HepG2 (cell line): ENCODE results near the gene HBE1. TPM values are rescaled to one million over a fixed set of nuclear protein-coding genes. Genes with fewer than 3 reads are reported as not detected.

Experiments
- ATAC-seq: fragments of 200-7000 bp; cut with Tn5 transposase; 3 replicates; pipeline ENCODE4 v1.9.1; 2020; ENCODE audit warnings: mild to moderate bottlenecking, moderate library complexity
- BruUV-seq: library from RNA; stranded (reverse); fragments of 400-500 nt; replicated peaks from 2 replicates; lab custom pipeline; 2021; lab: Mats Ljungman, UMichigan
- CTCF ChIA-PET: fragments of 300-600 bp; formaldehyde crosslinking; extraction: SDS; loops from one replicate; lab custom pipeline; 2021; ENCODE audit warnings: low total read pairs, inconsistent platforms, low intra/inter-chr PET ratio; lab: Yijun Ruan, JAX
- POLR2A ChIA-PET: fragments of 350-600 bp; sonication (Branson Sonifier 250); formaldehyde crosslinking; loops from one replicate; lab custom pipeline; 2020; ENCODE audit warnings: antibody characterized with exemption, inconsistent platforms; lab: Yijun Ruan, JAX
- DNase-seq: peaks from one replicate; pipeline ENCODE4 v3.0.0-alpha.2; 2015; ENCODE audit warnings: low spot score
- FAIRE-seq: peaks from 3 replicates; lab custom pipeline; 2011; peaks lifted over from hg19 to GRCh38; lab: Jason Lieb, UNC
- H2AFZ ChIP-seq: one replicate; pipeline ENCODE4 v1.6.1; 2011; ENCODE audit warnings: low read length, inconsistent platforms
- H3K27ac ChIP-seq: fragments of 300-600 bp; 3 replicates; pipeline ENCODE4 v1.8.0; 2011; ENCODE audit warnings: mixed run types, mild to moderate bottlenecking, mixed read lengths, low read length, inconsistent platforms; ENCODE audit not compliant: insufficient read depth; ENCODE audit errors: extremely low read length
- H3K27me3 ChIP-seq, 2 experiments: fragments of 200-600 bp in 1 of 2; 2 replicates in 1 of 2; 3 replicates in 1 of 2; pipeline versions ENCODE4 v1.6.0 to v1.8.0; 2011; ENCODE audit warnings: low read length in 2 of 2, mild to moderate bottlenecking in 2 of 2, moderate library complexity in 2 of 2, inconsistent platforms in 1 of 2; ENCODE audit not compliant: insufficient read depth in 2 of 2, control insufficient read depth in 1 of 2
- H3K36me3 ChIP-seq, 2 experiments: fragments of 200-600 bp in 1 of 2; replicated peaks in 1 of 2; 2 replicates in 1 of 2; 3 replicates in 1 of 2; pipeline versions ENCODE4 v1.5.1 to v1.8.0; 2011; ENCODE audit warnings: low read length in 2 of 2, inconsistent platforms in 1 of 2; ENCODE audit not compliant: insufficient read depth in 2 of 2, control insufficient read depth in 1 of 2
- H3K4me1 ChIP-seq: 2 replicates; pipeline ENCODE4 v1.5.1; 2012; ENCODE audit warnings: low read length, inconsistent platforms; ENCODE audit not compliant: insufficient read depth
- H3K4me2 ChIP-seq: 2 replicates; pipeline ENCODE4 v1.6.0; 2011; ENCODE audit warnings: low read depth, low read length, inconsistent platforms
- H3K4me3 ChIP-seq, 3 experiments: fragments of 200-600 bp in 1 of 3; sonication (generic), shearing (Covaris generic) in 1 of 3; replicated peaks in 1 of 3; 2 replicates each; pipeline ENCODE4 v1.5.1; 2011 to 2016; ENCODE audit warnings: low read length in 3 of 3, inconsistent platforms in 2 of 3, low read depth in 2 of 3, mild to moderate bottlenecking in 2 of 3, control low read depth in 1 of 3, mixed read lengths in 1 of 3; ENCODE audit not compliant: insufficient read depth in 1 of 3
- H3K79me2 ChIP-seq: one replicate; pipeline ENCODE4 v1.6.1; 2011; ENCODE audit warnings: low read length, inconsistent platforms; ENCODE audit not compliant: insufficient read depth
- H3K9ac ChIP-seq: 2 replicates; pipeline ENCODE4 v1.6.0; 2011; ENCODE audit warnings: mild to moderate bottlenecking, low read depth, low read length, inconsistent platforms; ENCODE audit not compliant: insufficient read depth
- H3K9me3 ChIP-seq: 2 replicates; pipeline ENCODE4 v1.5.1; 2012; ENCODE audit warnings: mild to moderate bottlenecking, low read length
- H4K20me1 ChIP-seq: 2 replicates; pipeline ENCODE4 v1.6.0; 2011; ENCODE audit warnings: inconsistent platforms, mild to moderate bottlenecking, low read length, moderate library complexity; ENCODE audit not compliant: insufficient read depth
- ARNTL ChIP-seq: sonication (generic); formaldehyde crosslinking; IDR thresholded peaks from 2 replicates; pipeline ENCODE4 v1.4.0; 2020; ENCODE audit warnings: mild to moderate bottlenecking, missing genetic modification reagents
- ATAD3A ChIP-seq: sonication (generic); formaldehyde crosslinking; IDR thresholded peaks from 2 replicates; pipeline ENCODE4 v1.4.0; 2020; ENCODE audit warnings: missing genetic modification reagents
- ESRRA ChIP-seq: sonication (generic); formaldehyde crosslinking; IDR thresholded peaks from 2 replicates; pipeline ENCODE4 v1.5.1; 2020; ENCODE audit warnings: mild to moderate bottlenecking, low read depth, missing genetic modification reagents
- HNF1A ChIP-seq, 2 experiments: sonication (generic) in 1 of 2; formaldehyde crosslinking in 1 of 2; IDR thresholded peaks; 2 replicates each; pipeline versions ENCODE4 v1.4.0 to v1.6.1; 2016 to 2020; ENCODE audit warnings: borderline replicate concordance in 1 of 2, low read depth in 1 of 2, mild to moderate bottlenecking in 1 of 2, missing genetic modification reagents in 1 of 2
- IKZF4 ChIP-seq: sonication (generic); formaldehyde crosslinking; IDR thresholded peaks from 2 replicates; pipeline ENCODE4 v1.5.1; 2020; ENCODE audit warnings: borderline replicate concordance, mild to moderate bottlenecking, low read depth, missing genetic modification reagents; ENCODE audit errors: not compliant biosample characterization
- KDM1A ChIP-seq: IDR thresholded peaks from 2 replicates; pipeline ENCODE4 v1.6.1; 2016; ENCODE audit warnings: missing compliant biosample characterization
- KDM2A ChIP-seq: sonication (generic); formaldehyde crosslinking; IDR thresholded peaks from 2 replicates; pipeline ENCODE4 v1.4.0; 2020; ENCODE audit warnings: low read depth, missing genetic modification reagents, borderline replicate concordance
- RFXAP ChIP-seq: sonication (generic); formaldehyde crosslinking; IDR thresholded peaks from 2 replicates; pipeline ENCODE4 v1.4.0; 2020; ENCODE audit warnings: missing genetic modification reagents, borderline replicate concordance
- RORA ChIP-seq: sonication (generic); formaldehyde crosslinking; IDR thresholded peaks from 2 replicates; pipeline ENCODE4 v1.5.0; 2020; ENCODE audit warnings: mild to moderate bottlenecking, missing genetic modification reagents, moderate library complexity
- TEAD2 ChIP-seq: sonication (generic); formaldehyde crosslinking; IDR thresholded peaks from 2 replicates; pipeline ENCODE4 v1.9.0; 2021; ENCODE audit warnings: missing genetic modification reagents
- ZNF10 ChIP-seq: sonication (generic); formaldehyde crosslinking; IDR thresholded peaks from 2 replicates; pipeline ENCODE4 v1.4.0; 2020; ENCODE audit warnings: mild to moderate bottlenecking, low read depth, missing genetic modification reagents, borderline replicate concordance
- ZNF496 ChIP-seq: sonication (generic); formaldehyde crosslinking; IDR thresholded peaks from 2 replicates; pipeline ENCODE4 v1.8.1; 2023; ENCODE audit warnings: mild to moderate bottlenecking, moderate library complexity, missing genetic modification reagents; ENCODE audit not compliant: insufficient replicate concordance
- ZNF572 ChIP-seq: sonication (generic); formaldehyde crosslinking; IDR thresholded peaks from 2 replicates; pipeline ENCODE4 v1.5.1; 2020; ENCODE audit warnings: mild to moderate bottlenecking, missing genetic modification reagents
- ZNF580 ChIP-seq: IDR thresholded peaks from 2 replicates; pipeline ENCODE4 v1.6.1; 2016; ENCODE audit warnings: low read depth, borderline replicate concordance
- ZNF652 ChIP-seq: IDR thresholded peaks from 2 replicates; pipeline ENCODE4 v1.6.1; 2016; ENCODE audit warnings: low read depth, borderline replicate concordance
- ZNF773 ChIP-seq: sonication (generic); formaldehyde crosslinking; IDR thresholded peaks from 2 replicates; pipeline ENCODE4 v1.4.0; 2020; ENCODE audit warnings: missing genetic modification reagents, borderline replicate concordance
- WGBS: methylation state at CpG from one replicate; pipeline ENCODE4 v1.1.6; 2017; ENCODE audit warnings: low lambda C conversion rate; 5-methylcytosine and 5-hydroxymethylcytosine counted together
- in situ Hi-C: cut with HindIII; loops from 2 replicates; pipeline ENCODE4 v1.10.0; 2017; ENCODE audit warnings: low pct_unique_long_range_greater_than_20kb; ENCODE audit not compliant: extremely low pct_ligation_motif_present
- intact Hi-C: fragments of 100-400 bp; cut with micrococcal nuclease; formaldehyde crosslinking; loops from one replicate; pipeline ENCODE4 v1.10.0; 2022; ENCODE audit not compliant: unreplicated experiment
- polyA plus RNA-seq, 8 experiments: library from polyadenylated mRNA; depleted of rRNA in 3 of 8; stranded (reverse) in 7 of 8; unstranded in 1 of 8; fragments of >200 nt; fragmentation: Illumina TruSeq in 4 of 8; extraction: Trizol in 4 of 8; gene quantifications; 2 replicates each; pipeline versions ENCODE4 v1.2.1 to v1.2.3, GENCODE V29; 2011 to 2016; ENCODE audit warnings: low read depth in 4 of 8, missing spikeins in 1 of 8, mixed read lengths in 1 of 8; ENCODE audit not compliant: insufficient read depth in 1 of 8
- total RNA-seq, 5 experiments: library from RNA; depleted of rRNA; stranded (reverse); fragments of >200 nt; fragmentation: Illumina TruSeq; extraction: Trizol; gene quantifications; 2 replicates each; pipeline ENCODE4 v1.2.3, GENCODE V29; 2016; ENCODE audit warnings: low read depth in 1 of 5
- TF ChIP-seq, protein P1 (sequence below): sonication (generic); formaldehyde crosslinking; IDR thresholded peaks from 2 replicates; pipeline ENCODE4 v1.8.0; 2022; ENCODE audit warnings: mild to moderate bottlenecking, missing genetic modification reagents, borderline replicate concordance

The HBE1 gene
- total and polyA plus RNA-seq, 2 of the 13 experiments (the other 11 are each of a cell fraction or from before 2014, with no cell fraction given) = 0.24 to 0.35 TPM

- DNase-seq = no peak
These were observed 29.7 kb downstream of the HBE1 start for GRCh38 chr11:5240056-5240455.

DNA sequence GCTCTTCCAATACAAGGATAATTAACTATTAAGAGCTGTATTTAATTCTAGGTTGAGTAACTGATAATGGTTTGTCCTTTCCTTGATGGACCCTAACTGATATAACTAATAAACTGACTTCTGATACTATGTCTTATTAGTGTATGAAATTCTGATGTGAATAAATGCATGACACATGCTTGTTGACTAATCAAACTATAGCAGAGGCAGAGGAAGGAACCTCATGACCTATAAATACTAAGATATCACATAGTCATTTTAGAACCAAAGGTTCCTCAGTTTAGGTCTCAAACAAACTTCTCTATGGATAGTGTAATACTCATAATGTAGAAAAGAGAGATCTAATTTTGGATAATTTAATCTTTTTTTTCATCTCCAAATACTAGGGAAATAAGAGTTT is 30.7 kb downstream of the HBE1 start:
- Histone ChIP-seq H3K4me1 (no peaks in the 10 kb centered on the region), H3K36me3 (no peaks in the 10 kb centered on the region), H3K79me2 (no peaks in the 10 kb centered on the region), H3K4me3 (no peak overlapping the region), H3K4me2 (no peak overlapping the region), H2AFZ (no peak overlapping the region), H3K27ac (no peak overlapping the region), H3K9ac (no peak overlapping the region), H3K9me3 (no peaks in the 10 kb centered on the region), H4K20me1 (no peaks in the 10 kb centered on the region; the same call in 1 of the 2 replicates), H3K27me3 (0 out of 5 replicates have a peak, but pooled peaks cover 0 to 5% of the 10 kb centered on the region in 2 experiments)
- CTCF ChIA-PET = no interaction called here
- DNase-seq (no peak), FAIRE-seq (no peak), ATAC-seq (no peak)
- intact Hi-C loops = no loop called here
- BruUV-seq = no TSS peak
- in situ Hi-C loops = no loop called here
- POLR2A ChIA-PET = no interaction called here
- TF ChIP-seq TEAD2 (CRISPR knock-in tag) = no peak
- TF ChIP-seq ZNF652 = no peak
- TF ChIP-seq ZNF496 (CRISPR knock-in tag) = no peak
- no peak for TF ChIP-seq KDM1A (CRISPR knock-in tag)
- TF ChIP-seq HNF1A (IDR thresholded peaks at IDR 0.05; ENCODE audit: low read depth) = no peak
- TF ChIP-seq HNF1A (CRISPR knock-in tag; IDR thresholded peaks at IDR 0.05; ENCODE audit: borderline replicate concordance) = no peak
- TF ChIP-seq ZNF572 (CRISPR knock-in tag) = no peak
- no peak for TF ChIP-seq ZNF580

More at GRCh38 chr11:5240056-5240455, 29.7 kb downstream of the HBE1 start:
- Histone ChIP-seq H3K9me3 (no peaks in the 10 kb centered on the region), H3K9ac (no peak overlapping the region), H4K20me1 (no peaks in the 10 kb centered on the region; the same call in 1 of the 2 replicates), H3K36me3 (no peaks in the 10 kb centered on the region), H3K4me1 (no peaks in the 10 kb centered on the region), H3K27me3 (peaks cover 0 to 5% of the 10 kb centered on the region in 2 experiments; a peak in 1 of 5 replicates), H3K27ac (no peak overlapping the region), H3K79me2 (no peaks in the 10 kb centered on the region), H2AFZ (no peak overlapping the region), H3K4me2 (no peak overlapping the region), H3K4me3 (no peak overlapping the region)
- intact Hi-C loops = no loop called here
- ChIA-PET POLR2A (no interaction called here), CTCF (no interaction called here)
- TF ChIP-seq IKZF4 (CRISPR knock-in tag) (no peak), ZNF773 (CRISPR knock-in tag) (no peak), KDM2A (CRISPR knock-in tag) (no peak), ZNF10 (CRISPR knock-in tag) (no peak), ATAD3A (no peak), RORA (no peak), ESRRA (CRISPR knock-in tag) (no peak), RFXAP (CRISPR knock-in tag) (no peak), ARNTL (no peak)
- TF ChIP-seq, protein P1, sequence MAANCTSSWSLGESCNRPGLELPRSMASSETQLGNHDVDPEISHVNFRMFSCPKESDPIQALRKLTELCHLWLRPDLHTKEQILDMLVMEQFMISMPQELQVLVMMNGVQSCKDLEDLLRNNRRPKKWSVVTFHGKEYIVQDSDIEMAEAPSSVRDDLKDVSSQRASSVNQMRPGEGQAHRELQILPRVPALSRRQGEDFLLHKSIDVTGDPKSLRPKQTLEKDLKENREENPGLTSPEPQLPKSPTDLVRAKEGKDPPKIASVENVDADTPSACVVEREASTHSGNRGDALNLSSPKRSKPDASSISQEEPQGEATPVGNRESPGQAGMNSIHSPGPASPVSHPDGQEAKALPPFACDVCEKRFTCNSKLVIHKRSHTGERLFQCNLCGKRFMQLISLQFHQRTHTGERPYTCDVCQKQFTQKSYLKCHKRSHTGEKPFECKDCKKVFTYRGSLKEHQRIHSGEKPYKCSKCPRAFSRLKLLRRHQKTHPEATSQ (CRISPR knock-in tag) = no peak
- in situ Hi-C loops = no loop called here
- BruUV-seq = no TSS peak
- 0% methylated on average over 1 of the region's 1 CpG for WGBS
- FAIRE-seq (no peak), ATAC-seq (no peak)
